Natural killer cell treated with Interleukin-12 subunit alpha and Interleukin-12 subunit beta and Interleukin-15 and Interleukin-18, amount 100 ng/mL, for 72 hours (primary cell): ENCODE data around the gene OAS3. TPM values are rescaled to one million over a fixed set of nuclear protein-coding genes. Genes with fewer than 3 reads are reported as not detected.

Experiments
- ATAC-seq, 2 donors: fragments of 150-1000 bp; cut with Tn5 transposase in 1 of 2; sonication (Bioruptor Pico), chemical (Tn5 transposase) in 1 of 2; 2 replicates each; pipeline ENCODE4 v1.10.0; 2021
- DNase-seq: peaks from one replicate; pipeline ENCODE4 v3.0.0; 2022; ENCODE audit warnings: low spot score
- H3K27ac Mint-ChIP-seq, 2 donors: 1 replicate in 1 of 2; 2 replicates in 1 of 2; pipeline ENCODE4 v1.8.0; 2022; ENCODE audit warnings: mixed read lengths in 2 of 2, mild to moderate bottlenecking in 1 of 2, moderate library complexity in 1 of 2
- H3K27me3 Mint-ChIP-seq, 2 donors: 1 replicate in 1 of 2; 2 replicates in 1 of 2; pipeline ENCODE4 v1.8.0; 2022; ENCODE audit warnings: mixed read lengths in 2 of 2
- H3K36me3 Mint-ChIP-seq: one replicate; pipeline ENCODE4 v1.8.0; 2022; ENCODE audit warnings: mixed read lengths
- H3K4me1 Mint-ChIP-seq, 2 donors: 1 replicate in 1 of 2; 2 replicates in 1 of 2; pipeline ENCODE4 v1.8.0; 2022; ENCODE audit warnings: low read depth in 2 of 2, mixed read lengths in 2 of 2, mild to moderate bottlenecking in 1 of 2
- H3K4me3 Mint-ChIP-seq: one replicate; pipeline ENCODE4 v1.8.0; 2022; ENCODE audit warnings: mixed read lengths
- H3K9me3 Mint-ChIP-seq: 2 replicates; pipeline ENCODE4 v1.8.0; 2022; ENCODE audit warnings: mixed read lengths
- total RNA-seq, 2 donors: library from RNA; stranded (reverse); gene quantifications; one replicate each; pipeline ENCODE4 v1.2.3, GENCODE V29; 2022

The OAS3 gene
- total RNA-seq, 2 donors from 2014 or later, result 20.1 to 22.5 TPM

DNA sequence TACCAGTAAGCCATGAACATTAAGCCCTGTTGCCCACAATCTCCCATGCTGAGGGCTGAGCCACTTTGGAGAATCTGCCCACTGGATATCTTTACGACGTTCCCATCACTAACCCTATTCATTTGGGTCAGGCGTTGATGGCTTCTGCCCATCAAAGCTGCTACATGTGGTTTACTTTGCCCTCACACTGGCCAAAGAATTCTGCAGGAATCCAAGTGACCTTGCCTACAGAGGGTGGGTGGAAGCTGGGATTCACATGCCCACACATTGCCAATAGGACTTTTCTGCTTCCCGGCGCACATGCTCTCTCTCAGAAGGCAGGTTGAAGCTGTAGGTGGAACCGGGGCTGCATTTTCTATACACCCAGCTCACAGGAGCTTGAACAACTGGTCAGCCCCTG lies 68.4 kb downstream of the OAS3 start:
- Mint-ChIP-seq H3K36me3 (peaks cover 39% of the 10 kb centered on the region), H3K9me3 (peaks cover 6% of the 10 kb centered on the region), H3K4me3 (no peak overlapping the region), H3K27ac (no peak overlapping the region), H3K4me1 (no peaks in the 10 kb centered on the region), H3K27me3 (no peaks in the 10 kb centered on the region)
- DNase-seq (no peak), ATAC-seq (no peak)

- ATAC-seq (no peak), DNase-seq (no peak)
- Mint-ChIP-seq H3K4me1 (no peaks in the 10 kb centered on the region), H3K27ac (no peak overlapping the region), H3K27me3 (no peaks in the 10 kb centered on the region), H3K9me3 (peaks cover 6% of the 10 kb centered on the region), H3K4me3 (no peak overlapping the region), H3K36me3 (peaks cover 42% of the 10 kb centered on the region)
Measured at GRCh38 chr12:113007166-113007565, 68.9 kb downstream of the OAS3 start.

DNA sequence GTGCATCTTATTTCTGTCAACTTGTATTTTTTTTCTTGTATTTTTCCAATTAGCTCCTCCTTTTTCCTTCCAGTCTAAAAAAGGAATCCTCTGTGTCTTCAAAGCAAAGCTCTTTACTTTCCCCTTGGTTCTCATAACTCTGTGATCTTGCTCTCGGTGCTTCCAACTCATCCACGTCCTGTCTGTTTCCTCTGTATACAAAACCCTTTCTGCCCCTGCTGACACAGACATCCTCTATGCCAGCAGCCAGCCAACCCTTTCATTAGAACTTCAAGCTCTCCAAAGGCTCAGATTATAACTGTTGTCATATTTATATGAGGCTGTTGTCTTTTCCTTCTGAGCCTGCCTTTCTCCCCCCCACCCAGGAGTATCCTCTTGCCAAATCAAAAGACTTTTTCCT lies 72.4 kb downstream of the OAS3 start:
- Mint-ChIP-seq H3K9me3 (peaks cover 6% of the 10 kb centered on the region), H3K4me1 (peaks cover 0 to 2% of the 10 kb centered on the region in 2 donors), H3K4me3 (no peak overlapping the region), H3K27me3 (peaks cover 0 to 3% of the 10 kb centered on the region in 2 donors), H3K27ac (peak overlapping the region in 1 of 2 donors; percentile 9), H3K36me3 (peaks cover 35% of the 10 kb centered on the region)
- no peak for DNase-seq
- ATAC-seq, result no peak

- H3K4me1 Mint-ChIP-seq, result peaks cover 0 to 2% of the 10 kb centered on the region in 2 donors
- no peak overlapping the region for H3K27ac Mint-ChIP-seq
- peaks cover 23% of the 10 kb centered on the region for H3K36me3 Mint-ChIP-seq
- H3K9me3 Mint-ChIP-seq, result peaks cover 6% of the 10 kb centered on the region
- DNase-seq, result no peak
- no peak for ATAC-seq
- H3K27me3 Mint-ChIP-seq, result peaks cover 0 to 3% of the 10 kb centered on the region in 2 donors
- no peak overlapping the region for H3K4me3 Mint-ChIP-seq
Measured at GRCh38 chr12:113014565-113014964, 76.3 kb downstream of the OAS3 start.

GRCh38 chr12:113016796-113017195 lies 78.5 kb downstream of the OAS3 start:
- Mint-ChIP-seq H3K4me1 (peaks cover 0 to 2% of the 10 kb centered on the region in 2 donors), H3K27ac (no peak overlapping the region), H3K4me3 (no peak overlapping the region), H3K9me3 (no peaks in the 10 kb centered on the region), H3K27me3 (peaks cover 0 to 13% of the 10 kb centered on the region in 2 donors), H3K36me3 (peaks cover 3% of the 10 kb centered on the region)
- no peak for DNase-seq
- ATAC-seq, result no peak

DNA sequence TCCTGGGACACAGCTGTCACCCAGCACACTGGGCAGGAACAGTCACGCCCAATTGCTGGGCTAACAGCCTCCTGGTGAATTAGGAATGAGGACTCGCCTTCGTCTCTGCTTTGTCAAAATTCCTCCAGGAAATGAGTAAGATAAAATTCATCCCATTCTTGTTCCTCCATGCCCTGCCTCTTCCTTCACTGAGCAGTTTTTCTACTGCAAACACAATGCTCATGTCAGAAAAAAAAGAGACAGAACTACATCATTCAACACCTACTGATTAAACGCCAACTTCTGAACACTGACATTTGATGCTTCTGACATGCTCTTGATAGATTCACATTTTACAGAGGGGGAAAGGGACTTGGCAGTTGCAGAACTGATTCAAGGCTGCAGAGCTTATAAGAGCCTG lies 80.8 kb downstream of the OAS3 start:
- peaks cover 7% of the 10 kb centered on the region in 2 donors for H3K4me1 Mint-ChIP-seq
- no peaks in the 10 kb centered on the region for H3K9me3 Mint-ChIP-seq
- no peak for DNase-seq
- H3K36me3 Mint-ChIP-seq, result no peaks in the 10 kb centered on the region
- no peak for ATAC-seq
- H3K27me3 Mint-ChIP-seq, result peaks cover 0 to 13% of the 10 kb centered on the region in 2 donors
- H3K4me3 Mint-ChIP-seq, result no peak overlapping the region
- no peak overlapping the region for H3K27ac Mint-ChIP-seq

DNA sequence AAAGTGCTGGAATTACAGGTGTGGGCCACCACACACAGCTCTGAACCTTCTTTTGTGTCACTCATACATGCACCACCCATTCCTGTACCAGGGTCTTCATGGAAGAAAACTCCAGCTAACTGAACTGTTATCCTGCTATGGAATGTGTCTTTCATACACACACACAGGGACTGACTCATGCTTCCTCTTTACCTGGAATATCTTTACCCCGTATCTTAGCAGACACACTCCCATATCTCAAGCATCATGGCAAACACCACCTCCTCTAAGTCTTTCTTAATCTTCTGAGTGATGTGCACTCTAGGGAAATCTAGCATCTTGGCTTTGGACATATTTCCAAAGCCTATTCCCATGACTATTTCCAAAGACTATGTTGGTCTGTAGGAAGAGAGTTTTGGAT lies 83.2 kb downstream of the OAS3 start:
- H3K27ac Mint-ChIP-seq, result no peak overlapping the region
- no peaks in the 10 kb centered on the region for H3K36me3 Mint-ChIP-seq
- ATAC-seq, result no peak
- no peak overlapping the region for H3K4me3 Mint-ChIP-seq
- H3K27me3 Mint-ChIP-seq, result peaks cover 0 to 10% of the 10 kb centered on the region in 2 donors
- peaks cover 5 to 7% of the 10 kb centered on the region in 2 donors for H3K4me1 Mint-ChIP-seq
- no peak for DNase-seq
- H3K9me3 Mint-ChIP-seq, result no peaks in the 10 kb centered on the region

Other genes starting within 250 kb of the OAS3 start
- not detected for gene RPH3A, start 146.7 kb upstream of the OAS3 start, total RNA-seq
- gene OAS1, start 31.5 kb upstream of the OAS3 start, total RNA-seq, result 1 to 10 TPM; 2.8 to 4.7 TPM
- 10 to 100 TPM; 59.2 to 69.7 TPM for gene OAS2, start 40.0 kb downstream of the OAS3 start, total RNA-seq
- 1 to 10 TPM in 1 of 2 donors, not detected in 1; 1.2 TPM for gene DTX1, start 118.3 kb downstream of the OAS3 start, total RNA-seq
- not detected for gene RASAL1, start 197.3 kb downstream of the OAS3 start, total RNA-seq
- under 1 TPM in 1 of 2 donors, not detected in 1; 0.28 TPM for gene CFAP73, start 211.2 kb downstream of the OAS3 start, total RNA-seq
- gene DDX54, start 247.0 kb downstream of the OAS3 start, total RNA-seq, result 100 to 1,000 TPM in 1 of 2 donors, 10 to 100 TPM in 1; 85.8 to 143 TPM
- 10 to 100 TPM; 19.6 to 27.3 TPM for gene RITA1, start 247.2 kb downstream of the OAS3 start, total RNA-seq